Naive thymus-derived CD4-positive, alpha-beta T cell (primary cell): Measurements from ENCODE around the gene FREM2. TPM values are rescaled to one million over a fixed set of nuclear protein-coding genes. Genes with fewer than 3 reads are reported as not detected.

Experiments
- ATAC-seq: fragments of 150-1000 bp; cut with Tn5 transposase; 2 replicates; pipeline ENCODE4 v1.10.0; 2021; ENCODE audit warnings: mild to moderate bottlenecking, moderate library complexity
- CTCF ChIA-PET: fragments of 350-600 bp; sonication (Branson Sonifier 250); formaldehyde crosslinking; loops from one replicate; lab custom pipeline; 2021; ENCODE audit warnings: antibody characterized with exemption; lab: Charles Lee
- POLR2A ChIA-PET: fragments of 350-600 bp; sonication (Branson Sonifier 250); formaldehyde crosslinking; loops from one replicate; lab custom pipeline; 2021; ENCODE audit warnings: antibody characterized with exemption, inconsistent platforms; lab: Charles Lee
- DNase-seq, 9 donors: peaks; one replicate each; pipeline versions ENCODE4 v3.0.0 to v3.0.0-alpha.2; 2020 to 2022; ENCODE audit warnings: mixed read lengths in 1 of 9
- H3K27ac ChIP-seq: one replicate; pipeline ENCODE4 v1.7.0; 2013; ENCODE audit warnings: mild to moderate bottlenecking, low read depth, low read length, moderate library complexity
- H3K27me3 ChIP-seq, 2 donors: one replicate each; pipeline ENCODE4 v1.7.0; 2013; ENCODE audit warnings: low read length in 2 of 2, mild to moderate bottlenecking in 2 of 2, moderate library complexity in 2 of 2; ENCODE audit not compliant: control insufficient read depth in 2 of 2, insufficient read depth in 2 of 2
- H3K36me3 ChIP-seq, 3 experiments: 1 replicate in 2 of 3; 2 replicates in 1 of 3; pipeline ENCODE4 v1.7.0; 2013; ENCODE audit warnings: low read length in 3 of 3, mild to moderate bottlenecking in 3 of 3, moderate library complexity in 1 of 3; ENCODE audit not compliant: insufficient read depth in 3 of 3, control insufficient read depth in 2 of 3
- H3K4me1 ChIP-seq, 2 donors: one replicate each; pipeline ENCODE4 v1.7.0; 2013; ENCODE audit warnings: low read length in 2 of 2, mild to moderate bottlenecking in 2 of 2, moderate library complexity in 1 of 2; ENCODE audit not compliant: control insufficient read depth in 2 of 2, insufficient read depth in 2 of 2
- H3K4me3 ChIP-seq: 2 replicates; pipeline ENCODE4 v1.7.0; 2013; ENCODE audit warnings: mild to moderate bottlenecking, low read length
- H3K9me3 ChIP-seq, 3 experiments: 1 replicate in 2 of 3; 2 replicates in 1 of 3; pipeline ENCODE4 v1.7.0; 2013; ENCODE audit warnings: low read length in 3 of 3; ENCODE audit not compliant: control insufficient read depth in 2 of 3
- H3K27ac Mint-ChIP-seq, 9 donors: one replicate each; pipeline ENCODE4 v1.8.0; 2020 to 2022; ENCODE audit warnings: mixed read lengths in 9 of 9, mild to moderate bottlenecking in 8 of 9, moderate library complexity in 5 of 9, inconsistent platforms in 2 of 9
- H3K27me3 Mint-ChIP-seq, 5 donors: one replicate each; pipeline ENCODE4 v1.8.0; 2021 to 2022; ENCODE audit warnings: mixed read lengths in 5 of 5, mild to moderate bottlenecking in 1 of 5
- H3K36me3 Mint-ChIP-seq, 5 donors: one replicate each; pipeline ENCODE4 v1.8.0; 2020 to 2022; ENCODE audit warnings: mixed read lengths in 5 of 5, mild to moderate bottlenecking in 3 of 5, inconsistent platforms in 1 of 5
- H3K4me1 Mint-ChIP-seq, 7 donors: one replicate each; pipeline ENCODE4 v1.8.0; 2020 to 2022; ENCODE audit warnings: mixed read lengths in 7 of 7, mild to moderate bottlenecking in 3 of 7, inconsistent platforms in 1 of 7
- H3K4me3 Mint-ChIP-seq, 10 donors: one replicate each; pipeline ENCODE4 v1.8.0; 2020 to 2022; ENCODE audit warnings: mild to moderate bottlenecking in 10 of 10, mixed read lengths in 10 of 10, moderate library complexity in 6 of 10, inconsistent platforms in 2 of 10
- H3K9me3 Mint-ChIP-seq, 11 donors: one replicate each; pipeline ENCODE4 v1.8.0; 2020 to 2022; ENCODE audit warnings: mixed read lengths in 11 of 11, mild to moderate bottlenecking in 4 of 11, inconsistent platforms in 1 of 11, moderate library complexity in 1 of 11
- intact Hi-C, 2 donors: fragments of 100-400 bp; cut with micrococcal nuclease; formaldehyde crosslinking; loops; one replicate each; pipeline ENCODE4 v1.15.1; 2023
- polyA plus RNA-seq, 2 donors: library from polyadenylated mRNA; unstranded; fragments of 300-500 nt; fragmentation: Illumina TruSeq; gene quantifications; one replicate each; pipeline ENCODE4 v1.2.3, GENCODE V29; 2021
- total RNA-seq, 6 experiments: library from RNA in 5 of 6; stranded (reverse) in 5 of 6; gene quantifications; 1 replicate in 5 of 6; 2 replicates in 1 of 6; pipeline ENCODE4 v1.2.3 and lab custom pipeline; 2021 to 2026

The FREM2 gene
- total and polyA plus RNA-seq, 7 experiments from 2014 or later = 0.12 TPM; not detected in 6

- Histone ChIP-seq H3K27me3 (no peaks in the 10 kb centered on the region), H3K4me1 (no peaks in the 10 kb centered on the region), H3K4me3 (no peak overlapping the region), H3K9me3 (no peaks in the 10 kb centered on the region), H3K36me3 (no peaks in the 10 kb centered on the region), H3K27ac (no peak overlapping the region)
- Mint-ChIP-seq H3K27ac (no peak overlapping the region), H3K4me1 (no peaks in the 10 kb centered on the region), H3K4me3 (no peak overlapping the region), H3K27me3 (peaks cover 0 to 16% (median 0%) of the 10 kb centered on the region in 5 donors), H3K9me3 (peaks cover 0 to 7% (median under 1%) of the 10 kb centered on the region in 11 donors), H3K36me3 (no peaks in the 10 kb centered on the region)
- POLR2A ChIA-PET = no interaction called here
- CTCF ChIA-PET = no interaction called here
- ATAC-seq (no peak), DNase-seq (no peak)
- intact Hi-C loops = no loop called here
Measured at GRCh38 chr13:38830442-38831045, 143.7 kb downstream of the FREM2 start.

DNA sequence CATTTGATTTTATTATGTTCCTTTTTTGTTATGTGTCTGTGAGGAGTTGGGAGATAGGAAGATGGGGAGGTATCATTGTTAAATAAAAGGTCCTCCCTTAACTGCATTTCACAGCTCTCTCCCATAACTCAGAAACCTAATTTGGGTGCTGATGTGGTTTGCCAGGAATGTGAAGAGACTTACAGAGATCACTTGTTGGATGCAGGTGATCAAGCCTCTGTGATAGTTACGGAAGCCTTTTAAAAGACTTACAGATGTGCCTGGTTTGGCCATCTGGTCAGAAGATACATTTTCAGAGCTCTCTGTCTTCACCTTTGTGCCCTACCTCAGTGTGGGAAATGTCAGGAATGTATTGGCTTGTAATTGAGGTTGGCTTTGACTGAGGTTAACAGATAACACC, 157.7 kb downstream of the FREM2 start:
- peaks cover 0 to 2% (median 0%) of the 10 kb centered on the region in 11 donors for H3K9me3 Mint-ChIP-seq
- no peaks in the 10 kb centered on the region for H3K36me3 Mint-ChIP-seq
- intact Hi-C loops = no loop called here
- no peak overlapping the region for H3K27ac ChIP-seq
- no peak for DNase-seq
- H3K4me3 Mint-ChIP-seq = no peak overlapping the region
- no peaks in the 10 kb centered on the region for H3K4me1 ChIP-seq
- no peaks in the 10 kb centered on the region for H3K9me3 ChIP-seq
- no peaks in the 10 kb centered on the region for H3K27me3 ChIP-seq
- H3K4me3 ChIP-seq = no peak overlapping the region
- peaks cover 0 to 30% (median 18%) of the 10 kb centered on the region in 5 donors for H3K27me3 Mint-ChIP-seq
- no peaks in the 10 kb centered on the region for H3K4me1 Mint-ChIP-seq
- ChIA-PET POLR2A (no interaction called here), CTCF (no interaction called here)
- H3K27ac Mint-ChIP-seq = no peak overlapping the region
- ATAC-seq = no peak
- H3K36me3 ChIP-seq = no peaks in the 10 kb centered on the region

DNA sequence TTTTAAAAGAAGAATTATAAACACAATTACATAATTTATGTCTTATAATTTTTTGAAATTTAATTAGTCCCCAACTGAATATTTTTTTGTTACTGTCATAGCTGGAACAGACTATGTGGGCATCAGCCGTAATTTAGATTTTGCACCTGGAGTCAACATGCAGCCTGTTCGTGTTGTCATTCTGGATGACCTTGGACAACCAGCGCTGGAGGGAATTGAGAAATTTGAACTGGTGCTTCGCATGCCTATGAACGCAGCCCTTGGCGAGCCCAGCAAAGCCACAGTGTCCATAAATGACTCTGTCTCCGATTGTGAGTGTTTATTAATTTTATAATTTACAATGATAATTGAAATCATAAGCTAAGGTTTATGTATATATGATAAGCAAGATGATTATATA, 161.5 kb downstream of the FREM2 start:
- H3K4me3 ChIP-seq = no peak overlapping the region
- no peak overlapping the region for H3K4me3 Mint-ChIP-seq
- no peaks in the 10 kb centered on the region for H3K27me3 ChIP-seq
- no peaks in the 10 kb centered on the region for H3K9me3 ChIP-seq
- DNase-seq = no peak
- H3K4me1 ChIP-seq = no peaks in the 10 kb centered on the region
- intact Hi-C loops = no loop called here
- ChIA-PET POLR2A (no interaction called here), CTCF (interaction anchor here (1.1 kb wide), 1 partner anchor 10 kb away, joined by 3 read pairs; no protein-coding TSS in a partner anchor)
- H3K27ac ChIP-seq = no peak overlapping the region
- peaks cover 0 to 23% (median 11%) of the 10 kb centered on the region in 5 donors for H3K27me3 Mint-ChIP-seq
- H3K9me3 Mint-ChIP-seq = peaks cover 0 to 2% (median 0%) of the 10 kb centered on the region in 11 donors
- ATAC-seq = no peak
- H3K36me3 ChIP-seq = no peaks in the 10 kb centered on the region
- H3K36me3 Mint-ChIP-seq = no peaks in the 10 kb centered on the region
- no peaks in the 10 kb centered on the region for H3K4me1 Mint-ChIP-seq
- H3K27ac Mint-ChIP-seq = no peak overlapping the region

DNA sequence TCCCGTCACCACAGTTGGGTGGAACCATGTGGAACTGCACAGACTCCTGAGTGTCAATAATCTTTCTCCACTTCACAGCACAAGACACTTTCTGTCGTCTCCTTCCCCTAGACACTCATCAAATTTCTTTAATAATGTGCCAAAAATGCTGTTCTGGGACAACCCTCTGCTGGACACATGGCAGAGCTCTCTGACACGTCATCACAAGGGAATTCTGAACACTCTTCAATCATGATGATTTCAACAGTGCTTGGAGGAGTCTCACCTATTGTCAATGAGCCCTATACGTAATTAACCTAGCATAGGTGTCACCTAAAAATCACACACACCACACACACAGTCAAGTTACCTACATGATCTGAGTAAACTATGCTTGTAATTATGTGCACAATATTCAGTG, 162.4 kb downstream of the FREM2 start:
- Histone ChIP-seq H3K9me3 (no peaks in the 10 kb centered on the region), H3K4me1 (no peaks in the 10 kb centered on the region), H3K36me3 (no peaks in the 10 kb centered on the region), H3K27ac (no peak overlapping the region), H3K27me3 (no peaks in the 10 kb centered on the region), H3K4me3 (no peak overlapping the region)
- H3K4me3 Mint-ChIP-seq = no peak overlapping the region
- H3K27ac Mint-ChIP-seq = no peak overlapping the region
- intact Hi-C loops = no loop called here
- DNase-seq (no peak), ATAC-seq (no peak)
- H3K4me1 Mint-ChIP-seq = no peaks in the 10 kb centered on the region
- H3K9me3 Mint-ChIP-seq = peaks cover 0 to 2% (median 0%) of the 10 kb centered on the region in 11 donors
- peaks cover 0 to 20% (median 12%) of the 10 kb centered on the region in 5 donors for H3K27me3 Mint-ChIP-seq
- ChIA-PET CTCF (no interaction called here), POLR2A (no interaction called here)
- no peaks in the 10 kb centered on the region for H3K36me3 Mint-ChIP-seq

GRCh38 chr13:38850868-38851626, 164.2 kb downstream of the FREM2 start:
- H3K9me3 ChIP-seq = no peaks in the 10 kb centered on the region
- CTCF ChIA-PET = no interaction called here
- ATAC-seq (no peak), DNase-seq (no peak)
- H3K4me3 ChIP-seq = no peak overlapping the region
- H3K27me3 Mint-ChIP-seq = peaks cover 0 to 15% (median 12%) of the 10 kb centered on the region in 5 donors
- H3K9me3 Mint-ChIP-seq = peaks cover 0 to 2% (median 0%) of the 10 kb centered on the region in 11 donors
- no peaks in the 10 kb centered on the region for H3K36me3 ChIP-seq
- intact Hi-C loops = no loop called here
- no peak overlapping the region for H3K27ac Mint-ChIP-seq
- POLR2A ChIA-PET = no interaction called here
- H3K4me1 ChIP-seq = no peaks in the 10 kb centered on the region
- no peaks in the 10 kb centered on the region for H3K27me3 ChIP-seq
- H3K36me3 Mint-ChIP-seq = no peaks in the 10 kb centered on the region
- H3K4me1 Mint-ChIP-seq = no peaks in the 10 kb centered on the region
- H3K27ac ChIP-seq = no peak overlapping the region
- no peak overlapping the region for H3K4me3 Mint-ChIP-seq

DNA sequence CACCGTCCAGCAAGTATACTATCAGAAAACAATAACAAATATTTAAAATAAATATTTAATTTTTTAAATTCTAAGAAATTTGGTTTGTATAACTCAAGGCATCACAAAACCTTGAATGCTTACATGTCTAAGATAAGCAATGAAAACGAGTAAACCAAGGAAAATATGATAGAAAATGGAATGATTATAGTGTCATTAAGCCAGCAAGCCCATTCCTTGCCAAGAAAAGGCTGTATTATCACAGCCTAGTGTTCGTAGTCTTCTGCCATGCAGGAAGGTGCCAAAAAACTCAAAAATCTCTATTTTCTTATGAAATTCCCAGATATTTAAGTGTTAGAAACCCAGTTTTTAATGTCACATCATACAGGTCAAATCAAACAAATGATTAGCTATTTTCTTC, 167.3 kb downstream of the FREM2 start:
- intact Hi-C loops = no loop called here
- H3K4me1 Mint-ChIP-seq = no peaks in the 10 kb centered on the region
- Histone ChIP-seq H3K9me3 (no peaks in the 10 kb centered on the region), H3K27me3 (no peaks in the 10 kb centered on the region), H3K4me3 (no peak overlapping the region), H3K27ac (no peak overlapping the region), H3K36me3 (no peaks in the 10 kb centered on the region), H3K4me1 (no peaks in the 10 kb centered on the region)
- no peak overlapping the region for H3K4me3 Mint-ChIP-seq
- ChIA-PET CTCF (no interaction called here), POLR2A (no interaction called here)
- peaks cover 0 to 14% (median 7%) of the 10 kb centered on the region in 5 donors for H3K27me3 Mint-ChIP-seq
- DNase-seq (no peak), ATAC-seq (no peak)
- no peaks in the 10 kb centered on the region for H3K36me3 Mint-ChIP-seq
- peaks cover 0 to 2% (median 0%) of the 10 kb centered on the region in 11 donors for H3K9me3 Mint-ChIP-seq
- no peak overlapping the region for H3K27ac Mint-ChIP-seq
